ENCODE measurements around the gene HDAC4.

The HDAC4 gene

DNA sequence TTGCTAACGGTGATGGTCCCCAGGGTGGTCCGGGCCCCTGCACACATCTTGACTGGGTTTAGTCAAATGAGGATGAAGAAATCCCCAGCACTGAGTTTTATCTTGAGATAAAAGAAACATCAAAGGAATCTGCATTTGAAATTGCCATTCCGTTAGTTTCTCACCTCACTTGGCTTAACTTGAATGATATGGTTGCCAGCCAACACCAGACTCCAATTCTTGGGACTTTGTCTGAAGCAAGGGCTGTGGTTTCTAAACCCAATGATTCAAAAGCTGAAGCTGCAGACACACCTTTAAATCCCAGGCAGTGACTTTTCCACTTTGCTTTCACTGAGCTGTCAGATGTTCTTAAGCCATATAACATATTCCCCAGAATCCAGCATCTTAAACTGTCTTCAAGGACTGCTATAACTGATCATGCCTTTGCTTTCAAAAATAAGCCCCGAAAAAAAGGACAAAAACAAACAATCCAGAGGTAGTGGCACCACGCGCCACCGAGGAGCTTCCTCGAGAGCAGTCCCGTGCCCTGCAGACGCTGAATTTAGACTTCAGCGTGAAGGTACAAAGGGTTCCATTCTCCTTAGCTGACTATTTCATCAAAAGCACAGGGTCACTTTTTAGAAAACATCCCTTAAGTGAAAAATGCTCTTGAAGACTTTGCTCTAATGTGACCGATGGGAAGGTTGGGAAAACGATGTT lies 189.3 kb downstream of the HDAC4 start:
- Mint-ChIP-seq H3K36me3 (peaks cover 6 to 12% of the 10 kb centered on the region in 2 donors), H3K27ac (no peak overlapping the region), H3K4me1 (peaks cover 19 to 25% of the 10 kb centered on the region in 2 donors), H3K9me3 (no peaks in the 10 kb centered on the region), H3K4me3 (no peak overlapping the region), H3K27me3 (no peaks in the 10 kb centered on the region)
- ATAC-seq (replicated peaks) = no peak
- DNase-seq = no peak

DNA sequence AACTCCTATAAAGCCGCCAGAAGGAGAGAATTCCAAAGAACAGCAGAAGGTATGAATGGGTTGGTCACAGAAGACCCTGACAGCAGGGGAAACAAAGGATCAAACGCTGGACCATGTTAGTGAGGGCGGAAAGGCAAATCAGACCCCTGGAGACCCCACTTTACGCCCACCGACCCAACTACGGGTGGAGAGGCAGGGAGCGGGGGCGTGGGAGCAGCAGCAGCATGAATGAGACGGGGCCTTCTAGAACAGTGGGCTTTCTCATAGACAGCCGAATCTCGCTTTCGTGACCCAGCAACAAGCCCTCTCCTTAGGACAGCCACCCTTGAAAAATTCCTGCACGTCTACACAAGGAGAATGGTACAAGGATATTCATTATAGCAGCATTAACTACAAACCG lies 191.0 kb downstream of the HDAC4 start:
- Mint-ChIP-seq H3K4me1 (peaks cover 12 to 22% of the 10 kb centered on the region in 2 donors), H3K4me3 (no peak overlapping the region), H3K36me3 (peaks cover 2 to 3% of the 10 kb centered on the region in 2 donors), H3K9me3 (no peaks in the 10 kb centered on the region), H3K27me3 (no peaks in the 10 kb centered on the region), H3K27ac (no peak overlapping the region)
- DNase-seq (no peak), ATAC-seq (replicated peaks) (no peak)

DNA sequence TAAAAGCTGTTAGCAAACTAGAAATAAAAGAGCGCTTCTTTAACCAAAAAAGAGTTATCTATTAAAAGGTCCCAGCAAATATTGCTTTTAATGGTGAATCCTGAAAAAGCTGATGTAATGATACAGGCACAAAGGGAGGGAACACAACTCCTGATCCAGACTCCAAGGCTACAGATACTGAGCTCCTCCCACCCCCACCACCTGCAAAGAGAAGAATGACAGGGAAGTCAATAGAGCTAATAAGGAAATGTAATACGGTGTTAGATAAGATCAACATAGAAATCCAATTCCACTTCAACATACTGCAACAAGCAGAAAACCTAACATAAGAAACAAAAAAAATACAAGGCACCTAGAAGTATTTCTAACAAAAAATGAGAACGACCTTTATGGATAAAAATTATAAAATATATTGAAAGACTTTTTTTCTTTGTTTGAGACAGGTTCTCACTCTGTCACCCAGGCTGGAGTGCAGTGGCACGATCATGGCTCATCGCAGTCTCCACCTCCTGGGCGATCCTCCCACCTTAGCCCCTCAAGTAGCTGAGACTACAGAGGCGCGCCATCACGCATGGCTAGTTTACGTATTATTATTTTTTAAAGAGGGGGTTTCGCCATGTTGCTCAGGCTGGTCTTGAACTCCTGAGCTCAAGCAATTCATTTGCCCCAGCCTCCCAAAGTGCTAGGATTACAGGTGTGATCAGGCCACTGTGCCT lies 192.2 kb downstream of the HDAC4 start:
- Mint-ChIP-seq H3K36me3 (peaks cover 0 to 3% of the 10 kb centered on the region in 2 donors), H3K4me3 (no peak overlapping the region), H3K27ac (no peak overlapping the region), H3K9me3 (no peaks in the 10 kb centered on the region), H3K4me1 (peaks cover 10 to 22% of the 10 kb centered on the region in 2 donors), H3K27me3 (no peaks in the 10 kb centered on the region)
- ATAC-seq (replicated peaks) = no peak
- no peak for DNase-seq

DNA sequence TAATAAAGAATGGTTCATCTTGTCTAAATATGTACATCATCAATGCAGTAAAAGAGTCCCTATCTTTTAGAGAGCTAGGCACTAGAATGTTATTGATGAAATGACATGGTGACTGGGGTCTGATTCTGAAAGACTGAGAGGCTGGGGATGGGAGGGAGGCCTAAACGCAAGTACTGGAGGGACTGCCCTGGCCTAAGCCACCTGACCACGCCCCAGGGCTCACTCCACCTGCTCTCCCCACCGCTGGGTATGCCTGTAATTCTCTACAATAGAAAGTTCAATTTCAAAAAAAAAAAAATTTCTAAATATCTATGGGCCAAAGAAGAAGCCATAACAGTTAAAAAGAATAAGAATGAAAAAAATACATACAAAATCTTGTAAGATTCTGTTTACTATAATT lies 194.0 kb downstream of the HDAC4 start:
- Mint-ChIP-seq H3K4me1 (peaks cover 5 to 18% of the 10 kb centered on the region in 2 donors), H3K36me3 (peaks cover 6 to 10% of the 10 kb centered on the region in 2 donors), H3K9me3 (no peaks in the 10 kb centered on the region), H3K27ac (no peak overlapping the region), H3K4me3 (no peak overlapping the region), H3K27me3 (no peaks in the 10 kb centered on the region)
- ATAC-seq (replicated peaks) (no peak), DNase-seq (no peak)

DNA sequence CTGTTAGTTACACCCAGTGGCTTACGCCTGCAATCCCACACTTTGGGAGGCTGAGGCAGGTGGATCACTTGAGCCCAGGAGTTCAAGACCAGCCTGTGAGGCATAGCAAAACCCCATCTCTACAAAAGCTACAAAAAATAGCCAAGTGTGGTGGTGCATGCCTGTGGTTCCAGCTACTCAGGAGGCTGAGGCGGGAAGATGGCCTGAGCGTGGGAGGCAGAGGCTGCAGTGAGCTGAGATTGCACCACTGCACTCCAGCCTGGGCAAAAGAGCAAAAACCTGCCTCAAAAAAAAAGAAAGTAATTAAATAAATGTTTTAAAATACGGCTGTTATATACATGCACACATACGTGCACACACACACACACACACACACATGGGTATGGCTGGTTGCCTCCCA lies 194.8 kb downstream of the HDAC4 start:
- Mint-ChIP-seq H3K4me1 (peaks cover 5 to 18% of the 10 kb centered on the region in 2 donors), H3K27ac (no peak overlapping the region), H3K36me3 (peaks cover 6 to 10% of the 10 kb centered on the region in 2 donors), H3K4me3 (no peak overlapping the region), H3K27me3 (no peaks in the 10 kb centered on the region), H3K9me3 (no peaks in the 10 kb centered on the region)
- DNase-seq = no peak
- no peak for ATAC-seq (replicated peaks)

DNA sequence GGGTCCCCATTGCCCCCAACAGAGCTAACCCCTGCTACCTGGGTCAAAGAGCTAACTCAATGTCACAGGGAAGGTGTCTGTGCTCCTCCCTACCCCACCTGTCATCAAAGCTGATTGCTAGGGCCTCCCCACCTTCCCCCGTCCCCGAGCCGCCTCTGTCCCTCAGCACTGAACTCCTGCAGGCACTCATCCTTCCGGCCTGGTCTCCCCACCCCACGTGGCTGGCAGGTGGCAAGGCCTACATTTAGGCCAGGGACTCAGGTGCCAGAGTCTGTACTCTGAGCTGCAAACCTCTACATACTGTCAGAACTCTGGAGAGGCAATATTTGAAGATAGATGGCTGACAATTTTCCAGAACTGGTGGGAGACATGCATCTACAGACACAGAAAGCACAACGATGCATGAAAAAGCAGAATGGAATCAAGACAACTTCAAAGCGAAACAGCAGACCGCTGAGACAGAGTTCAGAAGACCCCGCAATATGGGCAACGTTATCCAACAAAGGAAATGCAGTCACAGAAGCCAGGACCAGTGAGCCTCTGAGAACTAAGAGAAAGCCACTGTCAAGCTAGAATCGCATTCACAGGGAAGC lies 195.8 kb downstream of the HDAC4 start:
- H3K27ac Mint-ChIP-seq = no peak overlapping the region
- H3K9me3 Mint-ChIP-seq = no peaks in the 10 kb centered on the region

DNA sequence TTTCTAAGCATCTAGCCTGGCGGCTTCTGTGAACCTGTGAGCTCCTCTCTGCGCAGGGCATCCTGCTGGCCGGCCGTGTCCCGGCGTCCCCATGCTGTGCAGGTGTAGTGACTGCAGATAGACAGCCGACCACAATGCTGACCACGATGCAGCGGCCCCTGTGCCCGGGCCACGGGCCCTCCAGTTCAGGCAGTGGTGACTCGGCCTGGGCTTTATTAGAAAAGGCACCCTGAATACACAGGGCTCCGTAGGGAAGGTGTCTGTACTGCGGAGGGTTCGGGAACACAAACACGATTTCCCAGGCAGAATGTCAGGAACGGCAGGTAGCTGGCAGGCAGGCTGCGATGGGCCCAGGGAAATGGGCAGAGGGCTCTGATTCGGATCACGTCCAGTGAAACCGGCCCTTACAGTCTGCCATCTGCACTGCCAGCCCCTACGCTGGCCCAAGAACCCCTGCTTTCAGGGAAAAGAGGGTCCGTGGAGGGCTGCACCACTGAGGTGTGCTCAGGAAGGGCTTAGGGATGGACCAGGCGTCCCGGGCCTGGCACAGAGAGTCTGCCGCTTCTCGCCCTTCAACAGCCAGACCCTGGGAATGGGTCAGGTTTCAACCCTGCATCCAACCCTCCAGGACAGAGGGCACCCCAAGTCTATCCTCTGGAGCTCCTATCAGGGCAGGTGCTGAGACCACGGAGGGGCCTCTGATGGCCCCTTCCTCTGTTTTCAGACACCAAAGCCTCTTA lies 196.5 kb downstream of the HDAC4 start:
- Mint-ChIP-seq H3K4me1 (peaks cover 5 to 14% of the 10 kb centered on the region in 2 donors), H3K36me3 (peaks cover 10 to 14% of the 10 kb centered on the region in 2 donors), H3K9me3 (no peaks in the 10 kb centered on the region), H3K27me3 (no peaks in the 10 kb centered on the region), H3K4me3 (no peak overlapping the region), H3K27ac (no peak overlapping the region)
- no peak for ATAC-seq (replicated peaks)
- DNase-seq = no peak

More for the DNA sequence above, 195.8 kb downstream of the HDAC4 start:
- Mint-ChIP-seq H3K4me3 (no peak overlapping the region), H3K36me3 (peaks cover 8 to 13% of the 10 kb centered on the region in 2 donors), H3K4me1 (peaks cover 5 to 18% of the 10 kb centered on the region in 2 donors), H3K27me3 (no peaks in the 10 kb centered on the region)
- no peak for DNase-seq
- ATAC-seq (replicated peaks) = no peak

DNA sequence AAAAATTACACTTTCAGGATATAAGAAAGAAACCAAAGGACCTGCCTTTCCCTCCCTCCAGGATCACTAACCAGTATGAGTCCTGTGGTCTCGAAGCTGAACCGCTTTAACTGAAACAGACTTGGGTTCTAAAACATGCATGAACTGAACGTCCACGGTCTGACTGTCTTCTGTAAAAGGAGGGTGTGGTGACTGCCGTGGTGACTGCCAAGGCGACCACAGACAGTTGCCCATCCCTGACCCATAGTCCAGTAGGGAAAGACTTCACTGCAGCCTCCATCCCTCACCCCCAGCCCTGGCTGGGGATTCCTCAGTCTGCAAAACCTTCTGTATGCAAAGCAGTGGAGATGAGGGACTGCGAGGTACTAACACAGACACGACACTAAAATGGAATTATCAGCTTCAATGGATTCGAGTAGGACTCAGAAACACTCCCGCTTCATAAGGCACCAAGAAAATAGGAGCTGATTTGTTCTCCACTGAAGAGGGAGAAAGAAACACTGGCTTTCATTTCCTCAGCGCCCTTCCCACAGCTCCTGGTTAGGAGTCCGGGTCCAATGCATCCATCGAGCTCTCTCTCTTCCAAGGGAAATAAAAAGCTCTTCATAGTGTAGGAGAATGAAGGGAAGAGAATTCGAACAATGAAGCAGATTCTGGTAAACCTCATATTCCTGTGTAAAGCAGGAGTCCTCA lies 197.2 kb downstream of the HDAC4 start:
- Mint-ChIP-seq H3K9me3 (no peaks in the 10 kb centered on the region), H3K27me3 (no peaks in the 10 kb centered on the region), H3K27ac (no peak overlapping the region), H3K4me3 (no peak overlapping the region), H3K4me1 (peaks cover 5 to 14% of the 10 kb centered on the region in 2 donors), H3K36me3 (peaks cover 14 to 19% of the 10 kb centered on the region in 2 donors)
- ATAC-seq (replicated peaks) (no peak), DNase-seq (no peak)

DNA sequence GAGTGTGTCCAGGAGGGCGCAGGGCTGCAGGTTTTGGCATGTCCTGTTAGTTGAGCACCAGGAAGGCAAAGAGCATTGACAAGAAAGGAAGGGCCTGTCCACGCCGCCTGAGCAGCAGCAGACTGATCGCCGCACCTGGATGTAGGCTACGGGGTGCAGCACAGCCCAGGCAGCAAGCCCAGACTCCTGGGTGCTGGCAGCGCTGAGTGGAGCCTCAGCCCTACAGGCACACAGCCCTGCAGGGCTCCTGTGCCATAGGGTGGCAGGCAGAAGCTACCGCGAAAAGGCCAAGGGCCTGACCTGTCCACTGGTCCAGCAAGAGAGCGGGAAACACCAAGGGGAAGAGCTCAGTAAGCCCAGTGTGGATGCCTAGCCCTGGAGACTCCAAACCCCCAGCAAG lies 198.0 kb downstream of the HDAC4 start:
- H3K27me3 Mint-ChIP-seq = no peaks in the 10 kb centered on the region
- no peak overlapping the region for H3K27ac Mint-ChIP-seq
- peaks cover 21 to 27% of the 10 kb centered on the region in 2 donors for H3K36me3 Mint-ChIP-seq
- peaks cover 5 to 14% of the 10 kb centered on the region in 2 donors for H3K4me1 Mint-ChIP-seq
- DNase-seq (no peak), ATAC-seq (replicated peaks) (no peak)
- H3K4me3 Mint-ChIP-seq = no peak overlapping the region
- no peaks in the 10 kb centered on the region for H3K9me3 Mint-ChIP-seq

DNA sequence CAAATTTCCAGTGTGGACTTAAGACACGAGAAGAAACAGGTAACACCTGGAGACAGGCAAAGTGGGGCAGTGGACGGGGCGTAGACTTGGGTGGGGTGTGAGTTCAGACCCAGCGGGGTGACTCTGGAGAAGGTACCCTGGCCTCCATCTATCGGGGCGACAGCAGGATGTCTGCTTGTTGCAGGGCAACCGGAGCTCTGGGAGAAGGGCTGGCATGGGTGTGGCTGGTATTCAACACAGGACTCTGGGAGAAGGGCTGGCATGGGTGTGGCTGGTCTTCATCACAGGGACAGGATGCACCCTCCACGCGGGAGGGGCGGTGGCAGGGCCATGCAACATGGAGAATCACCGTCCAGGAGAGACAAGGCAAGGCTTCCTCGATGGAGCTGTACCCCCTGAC lies 198.5 kb downstream of the HDAC4 start:
- no peak overlapping the region for H3K4me3 Mint-ChIP-seq
- ATAC-seq (replicated peaks) = no peak
- no peak overlapping the region for H3K27ac Mint-ChIP-seq
- peaks cover 5 to 14% of the 10 kb centered on the region in 2 donors for H3K4me1 Mint-ChIP-seq
- no peaks in the 10 kb centered on the region for H3K27me3 Mint-ChIP-seq
- no peak for DNase-seq
- H3K9me3 Mint-ChIP-seq = no peaks in the 10 kb centered on the region
- H3K36me3 Mint-ChIP-seq = peaks cover 21 to 32% of the 10 kb centered on the region in 2 donors

DNA sequence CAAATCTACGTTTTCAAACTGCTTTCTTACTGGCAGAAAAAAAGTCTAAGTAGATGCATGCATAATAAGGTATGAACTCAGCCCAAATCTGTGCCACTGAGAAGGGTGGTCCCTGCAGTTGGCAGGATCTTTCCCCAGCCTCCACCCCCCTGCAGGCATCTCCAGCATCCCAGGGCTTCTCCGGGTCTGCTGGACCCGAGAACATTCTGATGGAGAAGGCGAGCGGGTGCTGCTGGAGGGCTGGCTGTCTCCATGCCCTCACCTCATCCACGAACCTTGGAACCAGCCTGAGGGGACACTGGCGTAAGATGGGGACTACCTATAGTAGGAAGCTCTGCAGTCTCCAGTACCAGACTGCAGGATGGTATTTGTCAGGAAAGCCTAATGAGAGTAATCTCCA lies 198.9 kb downstream of the HDAC4 start:
- H3K4me1 Mint-ChIP-seq = peaks cover 5 to 14% of the 10 kb centered on the region in 2 donors
- H3K36me3 Mint-ChIP-seq = peaks cover 21 to 37% of the 10 kb centered on the region in 2 donors

DNA sequence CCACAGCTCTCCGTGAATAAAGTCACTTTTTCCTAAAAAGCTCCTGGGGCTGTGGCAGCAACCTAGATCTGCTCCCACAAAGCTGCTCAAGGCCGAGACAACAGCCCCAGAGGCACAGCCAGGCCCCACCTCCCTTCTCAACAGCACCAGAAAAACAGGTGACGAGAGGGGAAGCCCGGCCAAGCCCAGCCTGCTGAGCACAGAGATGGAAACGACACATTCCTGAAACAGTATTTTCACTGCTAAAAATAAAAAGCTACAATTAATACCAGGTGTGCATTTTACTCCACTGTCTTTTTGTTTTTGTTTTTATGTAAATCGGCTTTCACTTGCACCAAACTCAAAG lies 199.3 kb downstream of the HDAC4 start:
- Mint-ChIP-seq H3K36me3 (peaks cover 21 to 40% of the 10 kb centered on the region in 2 donors), H3K27me3 (no peaks in the 10 kb centered on the region)

More for the DNA sequence above, 198.9 kb downstream of the HDAC4 start:
- Mint-ChIP-seq H3K27me3 (no peaks in the 10 kb centered on the region), H3K4me3 (no peak overlapping the region), H3K27ac (no peak overlapping the region), H3K9me3 (no peaks in the 10 kb centered on the region)
- DNase-seq = no peak
- no peak for ATAC-seq (replicated peaks)

DNA sequence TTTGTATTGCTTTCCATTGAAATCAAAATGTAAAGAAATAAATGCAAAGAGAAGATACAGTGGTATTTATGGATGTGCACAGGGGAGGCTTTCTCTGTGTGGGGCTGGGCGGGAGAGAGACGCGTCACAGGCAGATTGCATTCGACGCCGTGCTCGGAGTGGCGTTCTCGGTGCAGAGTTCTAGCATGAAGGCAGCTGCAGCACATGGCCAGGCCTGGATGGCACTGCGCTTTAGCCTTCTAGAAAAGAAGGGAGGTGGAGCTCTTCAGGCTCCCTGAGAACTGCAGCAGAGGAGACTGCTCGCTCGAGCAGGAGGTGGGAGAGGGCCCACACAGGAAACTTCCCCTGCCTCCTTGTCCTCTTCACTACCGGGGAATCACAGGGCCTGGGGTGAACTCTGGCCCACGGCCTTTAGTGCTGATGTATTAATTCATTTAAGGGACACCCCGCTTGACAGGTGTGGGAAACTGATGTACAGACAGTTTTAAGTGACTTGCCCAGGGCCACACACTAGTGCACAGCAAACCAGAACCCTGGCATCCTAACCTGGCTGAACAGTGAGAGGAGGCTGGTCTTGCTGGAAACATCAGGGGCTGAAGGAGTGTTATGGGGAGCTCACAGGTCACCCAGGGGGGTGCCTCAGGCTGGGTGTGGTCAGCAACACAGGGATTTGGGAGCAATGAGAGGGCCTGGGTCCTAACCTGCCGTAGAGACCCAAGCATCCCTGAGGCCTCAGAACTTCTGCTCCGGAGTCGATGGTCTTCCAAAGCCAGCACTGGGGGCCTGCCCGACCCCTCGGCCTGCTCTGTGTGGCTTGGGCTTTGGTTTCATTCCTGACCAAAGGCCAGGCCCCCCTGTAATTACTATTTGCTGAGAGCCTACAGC lies 199.9 kb downstream of the HDAC4 start:
- no peak overlapping the region for H3K27ac Mint-ChIP-seq
- DNase-seq (no peak), ATAC-seq (replicated peaks) (no peak)
- H3K4me1 Mint-ChIP-seq = peaks cover 8 to 13% of the 10 kb centered on the region in 2 donors
- no peaks in the 10 kb centered on the region for H3K9me3 Mint-ChIP-seq
- H3K4me3 Mint-ChIP-seq = no peak overlapping the region
- peaks cover 21 to 45% of the 10 kb centered on the region in 2 donors for H3K36me3 Mint-ChIP-seq
- no peaks in the 10 kb centered on the region for H3K27me3 Mint-ChIP-seq

More for the DNA sequence above, 199.3 kb downstream of the HDAC4 start:
- no peak overlapping the region for H3K4me3 Mint-ChIP-seq
- ATAC-seq (replicated peaks) (no peak), DNase-seq (no peak)
- H3K27ac Mint-ChIP-seq = no peak overlapping the region
- H3K9me3 Mint-ChIP-seq = no peaks in the 10 kb centered on the region
- peaks cover 5 to 14% of the 10 kb centered on the region in 2 donors for H3K4me1 Mint-ChIP-seq

All from stimulated activated naive B cell treated with anti-CD40 and anti-IgM and Interleukin-4, amounts not matched to agents 10 μg/mL and 1 μg/mL and 100 μg/mL, for 72 hours (primary cell).